ENCODE results near the gene HS3ST3B1. TPM values are rescaled to one million over a fixed set of nuclear protein-coding genes. Genes with fewer than 3 reads are reported as not detected.
A peak's percentile ranks its signal among the peaks of the same experiment; 100 is the strongest.

HS3ST3B1 gene
- total RNA-seq, 2 donors from 2014 or later, result 10.8 to 17.1 TPM

- no peak overlapping the region for H3K4me3 Mint-ChIP-seq
- no peaks in the 10 kb centered on the region for H3K36me3 Mint-ChIP-seq (ENCODE audit: insufficient read depth in 2 of 2)
- no peak overlapping the region for H3K27ac Mint-ChIP-seq
- H3K9me3 Mint-ChIP-seq, result no peaks in the 10 kb centered on the region
- DNase-seq (no peak), ATAC-seq (replicated peaks in 1 of 2) (no peak)
- H3K27me3 Mint-ChIP-seq (ENCODE audit: low read depth), result no peaks in the 10 kb centered on the region
- H3K4me1 Mint-ChIP-seq (ENCODE audit: low read depth), result peaks cover 86% of the 10 kb centered on the region
Observed at GRCh38 chr17:14332331-14332730, 31.4 kb downstream of the HS3ST3B1 start.

GRCh38 chr17:14333506-14333905 lies 32.6 kb downstream of the HS3ST3B1 start:
- no peak overlapping the region for H3K4me3 Mint-ChIP-seq
- H3K4me1 Mint-ChIP-seq (ENCODE audit: low read depth), result peaks cover 88% of the 10 kb centered on the region
- no peak overlapping the region for H3K27ac Mint-ChIP-seq
- DNase-seq (no peak), ATAC-seq (replicated peaks in 1 of 2) (no peak)
- no peaks in the 10 kb centered on the region for H3K36me3 Mint-ChIP-seq (ENCODE audit: insufficient read depth in 2 of 2)
- no peaks in the 10 kb centered on the region for H3K27me3 Mint-ChIP-seq (ENCODE audit: low read depth)
- no peaks in the 10 kb centered on the region for H3K9me3 Mint-ChIP-seq

DNA sequence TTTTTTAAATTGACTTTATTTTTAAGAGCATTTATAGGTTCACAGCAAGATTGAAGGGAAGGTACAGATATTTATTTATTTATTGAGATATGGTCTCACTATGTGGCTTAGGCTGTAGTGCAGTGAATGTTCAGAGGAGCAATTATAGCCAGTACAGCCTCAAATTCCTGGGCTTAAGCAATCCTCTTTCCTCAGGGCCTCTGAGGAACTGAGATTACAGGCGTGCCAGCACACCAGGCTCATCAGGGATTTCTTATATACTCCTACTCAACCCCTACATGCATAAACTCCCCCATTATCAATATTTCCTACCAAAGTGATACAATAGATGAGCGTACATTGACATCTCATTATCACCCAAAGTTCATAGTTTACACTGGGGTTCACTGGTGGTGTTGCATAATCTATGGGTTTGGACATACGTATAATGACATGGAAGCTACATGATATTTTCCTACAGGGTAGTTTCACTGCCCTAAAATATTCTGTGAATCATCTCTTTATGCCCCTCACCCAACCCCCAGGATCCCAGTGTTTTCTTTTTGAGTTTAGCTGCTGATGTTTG lies 33.5 kb downstream of the HS3ST3B1 start:
- DNase-seq, result no peak
- Mint-ChIP-seq H3K27me3 (ENCODE audit: low read depth) (no peaks in the 10 kb centered on the region), H3K4me3 (peak overlapping the region; percentile 2 to 30), H3K36me3 (ENCODE audit: insufficient read depth in 2 of 2) (no peaks in the 10 kb centered on the region), H3K9me3 (no peaks in the 10 kb centered on the region), H3K4me1 (ENCODE audit: low read depth) (peaks cover 88% of the 10 kb centered on the region), H3K27ac (no peak overlapping the region)
- ATAC-seq (replicated peaks in 1 of 2), result no peak

- no peaks in the 10 kb centered on the region for H3K36me3 Mint-ChIP-seq (ENCODE audit: insufficient read depth in 2 of 2)
- H3K27ac Mint-ChIP-seq, result peak overlapping the region; percentile 20
- ATAC-seq (replicated peaks in 1 of 2), result no peak
- no peaks in the 10 kb centered on the region for H3K9me3 Mint-ChIP-seq
- H3K4me1 Mint-ChIP-seq (ENCODE audit: low read depth), result peaks cover 91% of the 10 kb centered on the region
- no peaks in the 10 kb centered on the region for H3K27me3 Mint-ChIP-seq (ENCODE audit: low read depth)
- H3K4me3 Mint-ChIP-seq, result peak overlapping the region in 1 of 2 donors; percentile 30
- no peak for DNase-seq
Observed at GRCh38 chr17:14334919-14335318, 34.0 kb downstream of the HS3ST3B1 start.

DNA sequence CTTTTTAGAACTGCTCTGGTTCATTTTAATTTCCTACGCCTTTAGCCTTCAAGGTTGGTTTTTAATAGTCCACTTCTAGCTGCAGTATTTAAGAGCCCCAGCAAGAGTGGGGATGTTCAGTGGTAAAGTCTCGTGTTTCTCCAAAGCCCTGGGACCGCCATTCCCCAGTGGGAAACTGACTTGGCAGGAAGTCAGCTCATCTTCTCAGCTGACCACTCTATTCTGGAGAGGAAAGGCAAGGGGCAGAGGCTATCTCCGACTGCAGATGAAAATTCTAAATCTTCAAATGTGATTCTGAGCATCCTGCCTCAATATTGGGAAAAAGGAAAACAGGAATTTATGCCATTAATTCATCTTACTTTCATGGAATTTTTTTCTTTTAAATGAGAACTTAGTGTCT lies 35.5 kb downstream of the HS3ST3B1 start:
- DNase-seq (no peak), ATAC-seq (replicated peaks in 1 of 2) (no peak)
- Mint-ChIP-seq H3K27ac (peak overlapping the region; percentile 74), H3K4me3 (peak overlapping the region in 1 of 2 donors; percentile 23), H3K36me3 (ENCODE audit: insufficient read depth in 2 of 2) (peaks cover 0 to 2% of the 10 kb centered on the region in 2 donors), H3K27me3 (ENCODE audit: low read depth) (no peaks in the 10 kb centered on the region), H3K9me3 (no peaks in the 10 kb centered on the region), H3K4me1 (ENCODE audit: low read depth) (peaks cover 94% of the 10 kb centered on the region)

- no peaks in the 10 kb centered on the region for H3K27me3 Mint-ChIP-seq (ENCODE audit: low read depth)
- H3K4me3 Mint-ChIP-seq, result peak overlapping the region; percentile 66 to 72
- peak overlapping the region; percentile 83 for H3K27ac Mint-ChIP-seq
- peaks cover 85% of the 10 kb centered on the region for H3K4me1 Mint-ChIP-seq (ENCODE audit: low read depth)
- DNase-seq (peak; percentile 72 to 81), ATAC-seq (replicated peaks in 1 of 2) (peak; percentile 96 to 97)
- peaks cover 0 to 2% of the 10 kb centered on the region in 2 donors for H3K36me3 Mint-ChIP-seq (ENCODE audit: insufficient read depth in 2 of 2)
- no peaks in the 10 kb centered on the region for H3K9me3 Mint-ChIP-seq
Observed at GRCh38 chr17:14337596-14338079, 36.8 kb downstream of the HS3ST3B1 start.

- peak overlapping the region; percentile 65 for H3K27ac Mint-ChIP-seq
- no peaks in the 10 kb centered on the region for H3K27me3 Mint-ChIP-seq (ENCODE audit: low read depth)
- peaks cover 56% of the 10 kb centered on the region for H3K4me1 Mint-ChIP-seq (ENCODE audit: low read depth)
- peaks cover 0 to 2% of the 10 kb centered on the region in 2 donors for H3K36me3 Mint-ChIP-seq (ENCODE audit: insufficient read depth in 2 of 2)
- ATAC-seq (replicated peaks in 1 of 2), result no peak
- peak overlapping the region; percentile 12 to 36 for H3K4me3 Mint-ChIP-seq
- no peaks in the 10 kb centered on the region for H3K9me3 Mint-ChIP-seq
- no peak for DNase-seq
Observed at GRCh38 chr17:14340857-14341754, 40.2 kb downstream of the HS3ST3B1 start.

DNA sequence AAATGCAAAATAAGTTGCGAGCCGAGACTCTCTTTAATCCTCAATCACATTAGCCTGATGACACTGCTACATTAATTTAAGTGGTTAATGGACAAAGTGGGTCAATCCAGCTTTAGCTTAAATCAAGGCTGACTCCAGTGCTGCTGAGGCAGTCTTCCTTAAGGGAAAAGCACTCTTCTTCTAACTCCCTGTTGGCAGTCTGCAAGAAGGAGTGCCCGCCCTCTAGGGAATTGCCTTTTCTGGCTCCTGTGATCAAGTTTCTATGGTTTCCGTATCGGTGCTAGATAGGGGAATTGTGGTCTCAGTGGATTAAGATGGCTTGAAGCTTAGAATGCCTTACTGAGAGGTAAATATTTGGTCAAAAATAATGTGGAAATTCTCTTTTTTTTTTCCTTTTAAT lies 41.0 kb downstream of the HS3ST3B1 start:
- H3K4me1 Mint-ChIP-seq (ENCODE audit: low read depth), result peaks cover 54% of the 10 kb centered on the region
- no peak overlapping the region for H3K27ac Mint-ChIP-seq
- peaks cover 0 to 2% of the 10 kb centered on the region in 2 donors for H3K36me3 Mint-ChIP-seq (ENCODE audit: insufficient read depth in 2 of 2)
- H3K27me3 Mint-ChIP-seq (ENCODE audit: low read depth), result no peaks in the 10 kb centered on the region
- no peak for ATAC-seq (replicated peaks in 1 of 2)
- H3K4me3 Mint-ChIP-seq, result no peak overlapping the region
- DNase-seq, result no peak
- H3K9me3 Mint-ChIP-seq, result no peaks in the 10 kb centered on the region

DNA sequence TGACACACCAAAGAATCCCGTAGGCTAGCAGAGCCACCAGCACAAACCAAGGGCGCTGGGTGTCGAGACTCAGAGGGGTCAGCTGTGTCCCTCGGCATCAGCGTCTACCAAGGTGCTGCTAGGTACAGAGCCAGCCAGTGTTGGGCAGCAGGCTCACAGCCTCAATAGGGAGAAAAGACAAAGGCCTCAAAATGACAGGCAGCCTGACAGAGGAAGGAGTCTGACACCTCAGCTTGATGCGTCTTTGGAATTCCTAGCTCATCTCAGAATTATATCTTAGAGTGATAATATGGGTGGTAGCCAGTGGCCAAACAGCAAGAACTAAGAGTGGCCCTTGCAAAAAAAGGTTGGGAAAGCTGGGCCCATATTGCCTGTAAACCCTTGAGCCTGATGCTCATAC lies 45.9 kb downstream of the HS3ST3B1 start:
- Mint-ChIP-seq H3K27me3 (ENCODE audit: low read depth) (no peaks in the 10 kb centered on the region), H3K9me3 (no peaks in the 10 kb centered on the region), H3K36me3 (ENCODE audit: insufficient read depth in 2 of 2) (peaks cover 0 to 3% of the 10 kb centered on the region in 2 donors), H3K4me1 (ENCODE audit: low read depth) (peaks cover 31% of the 10 kb centered on the region), H3K27ac (peak overlapping the region; percentile 50), H3K4me3 (no peak overlapping the region)
- DNase-seq (no peak), ATAC-seq (replicated peaks in 1 of 2) (no peak)

DNA sequence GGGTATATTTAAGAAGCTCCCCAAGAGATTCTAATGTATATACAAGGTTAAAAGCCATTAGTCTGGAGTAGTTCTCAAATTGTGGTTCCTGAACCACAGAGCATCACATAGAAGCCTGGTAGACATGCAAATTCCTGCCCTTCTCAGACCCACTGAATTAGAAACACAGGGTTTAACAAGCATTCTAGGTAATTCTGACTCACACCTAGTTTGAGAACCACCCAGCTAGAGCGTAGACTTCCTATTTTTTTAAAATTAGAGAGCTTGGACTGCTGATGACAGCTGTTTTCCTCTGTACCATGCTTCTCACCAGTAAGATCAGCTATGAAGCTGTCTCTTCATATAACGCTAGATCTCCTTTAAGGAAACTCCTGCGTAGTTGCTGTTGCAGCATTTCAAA lies 50.6 kb downstream of the HS3ST3B1 start:
- H3K4me3 Mint-ChIP-seq, result peak overlapping the region in 1 of 2 donors; percentile 5
- peak; percentile 74 to 86 for ATAC-seq (replicated peaks in 1 of 2)
- no peak for DNase-seq
- H3K36me3 Mint-ChIP-seq (ENCODE audit: insufficient read depth in 2 of 2), result peaks cover 0 to 3% of the 10 kb centered on the region in 2 donors
- peak overlapping the region; percentile 29 for H3K27ac Mint-ChIP-seq
- no peaks in the 10 kb centered on the region for H3K27me3 Mint-ChIP-seq (ENCODE audit: low read depth)
- H3K9me3 Mint-ChIP-seq, result no peaks in the 10 kb centered on the region
- peaks cover 33% of the 10 kb centered on the region for H3K4me1 Mint-ChIP-seq (ENCODE audit: low read depth)

- Mint-ChIP-seq H3K36me3 (ENCODE audit: insufficient read depth in 2 of 2) (peaks cover 0 to 3% of the 10 kb centered on the region in 2 donors), H3K9me3 (no peaks in the 10 kb centered on the region), H3K4me1 (ENCODE audit: low read depth) (peaks cover 28% of the 10 kb centered on the region), H3K4me3 (no peak overlapping the region), H3K27me3 (ENCODE audit: low read depth) (no peaks in the 10 kb centered on the region), H3K27ac (peak overlapping the region; percentile 29)
- DNase-seq (no peak), ATAC-seq (replicated peaks in 1 of 2) (no peak)
Observed at GRCh38 chr17:14352136-14352535, 51.3 kb downstream of the HS3ST3B1 start.

- Mint-ChIP-seq H3K4me3 (no peak overlapping the region), H3K27me3 (ENCODE audit: low read depth) (no peaks in the 10 kb centered on the region), H3K36me3 (ENCODE audit: insufficient read depth in 2 of 2) (no peaks in the 10 kb centered on the region), H3K4me1 (ENCODE audit: low read depth) (peaks cover 21% of the 10 kb centered on the region), H3K27ac (no peak overlapping the region), H3K9me3 (no peaks in the 10 kb centered on the region)
- DNase-seq (no peak), ATAC-seq (replicated peaks in 1 of 2) (no peak)
Observed at GRCh38 chr17:14353861-14354474, 53.1 kb downstream of the HS3ST3B1 start.

DNA sequence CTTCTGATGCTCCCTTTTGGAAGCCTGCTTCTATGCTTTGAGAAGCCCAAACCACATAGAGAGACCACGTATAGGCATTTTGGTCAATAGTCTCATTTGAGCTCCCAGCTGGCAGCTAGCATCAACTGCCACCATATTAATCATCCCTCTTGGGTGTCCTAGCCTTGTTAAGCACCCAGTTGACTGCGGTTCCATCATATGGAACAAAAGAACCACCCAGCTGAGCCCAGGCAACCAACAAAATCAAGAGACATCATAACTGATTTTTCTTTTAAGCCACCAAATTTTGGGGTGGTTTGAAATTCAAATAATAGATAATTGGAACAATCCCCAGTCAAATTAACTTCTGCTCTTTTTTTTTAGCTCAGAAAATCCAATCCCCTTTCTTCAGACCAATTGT lies 53.9 kb downstream of the HS3ST3B1 start:
- no peak for ATAC-seq (replicated peaks in 1 of 2)
- H3K4me1 Mint-ChIP-seq (ENCODE audit: low read depth), result peaks cover 26% of the 10 kb centered on the region
- no peak overlapping the region for H3K4me3 Mint-ChIP-seq
- DNase-seq, result no peak
- no peak overlapping the region for H3K27ac Mint-ChIP-seq
- H3K36me3 Mint-ChIP-seq (ENCODE audit: insufficient read depth in 2 of 2), result no peaks in the 10 kb centered on the region
- no peaks in the 10 kb centered on the region for H3K9me3 Mint-ChIP-seq
- H3K27me3 Mint-ChIP-seq (ENCODE audit: low read depth), result no peaks in the 10 kb centered on the region
